GM19438 (cell line): Measurements from ENCODE around the gene FAM78B.

Source experiments
- ATAC-seq: cut with Tn5 transposase; IDR thresholded peaks from one replicate; pipeline ENCODE4 v1.9.1; 2021; ENCODE audit warnings: low read depth; ENCODE audit not compliant: unreplicated experiment

FAM78B gene

DNA sequence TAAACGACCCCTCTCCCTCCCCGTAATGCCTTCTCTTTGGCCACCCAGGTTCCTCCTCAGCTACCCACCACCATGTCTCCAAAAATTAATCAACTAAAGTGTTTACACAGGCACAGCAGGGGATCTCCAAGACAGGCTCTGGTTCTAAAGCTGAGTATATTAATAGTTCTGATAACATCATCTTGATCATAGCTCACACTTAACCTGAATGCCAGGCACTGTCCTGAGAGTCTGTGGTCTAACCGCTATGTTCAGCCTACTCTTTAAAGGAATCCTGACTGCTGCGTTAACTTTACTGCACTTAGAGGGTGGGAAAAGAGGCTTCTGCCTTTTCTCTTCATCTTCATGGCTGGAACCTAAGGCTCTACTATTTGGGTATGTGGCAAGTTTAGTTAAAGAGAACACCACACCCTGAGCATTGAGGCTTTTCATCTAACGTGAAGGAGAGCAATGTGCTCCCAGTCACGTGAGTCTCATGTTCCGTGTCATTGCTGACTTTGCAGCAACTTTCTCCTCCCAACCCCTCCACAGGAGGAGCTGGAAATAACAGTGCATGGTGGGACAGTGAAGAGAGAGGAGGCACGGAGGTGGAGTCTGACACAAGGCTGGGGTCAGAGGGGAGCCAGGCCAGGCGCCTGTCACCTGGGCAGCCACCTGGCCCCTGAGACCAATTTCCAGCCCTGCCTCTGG lies 86.4 kb downstream of the FAM78B start:
- ATAC-seq = no peak

DNA sequence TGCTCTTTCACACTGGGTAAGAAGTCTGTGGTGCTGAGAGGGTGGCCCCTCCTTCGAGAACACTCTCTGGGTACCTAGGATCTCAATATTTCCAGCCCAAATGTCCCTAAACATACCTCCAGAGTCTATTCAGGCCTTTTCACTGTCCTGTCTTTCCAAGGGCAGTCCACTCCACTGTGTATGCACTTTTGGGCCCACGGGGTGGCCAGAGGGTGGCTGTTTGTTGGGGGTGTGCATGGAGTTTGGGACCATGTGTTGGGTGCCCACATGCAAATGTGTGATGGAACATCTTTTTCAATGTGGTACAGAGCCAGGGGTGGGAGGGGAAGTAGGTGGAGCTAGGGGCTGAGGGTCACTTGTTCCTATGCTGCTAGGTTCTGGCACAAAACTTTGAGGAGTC lies 87.5 kb downstream of the FAM78B start:
- no peak for ATAC-seq

DNA sequence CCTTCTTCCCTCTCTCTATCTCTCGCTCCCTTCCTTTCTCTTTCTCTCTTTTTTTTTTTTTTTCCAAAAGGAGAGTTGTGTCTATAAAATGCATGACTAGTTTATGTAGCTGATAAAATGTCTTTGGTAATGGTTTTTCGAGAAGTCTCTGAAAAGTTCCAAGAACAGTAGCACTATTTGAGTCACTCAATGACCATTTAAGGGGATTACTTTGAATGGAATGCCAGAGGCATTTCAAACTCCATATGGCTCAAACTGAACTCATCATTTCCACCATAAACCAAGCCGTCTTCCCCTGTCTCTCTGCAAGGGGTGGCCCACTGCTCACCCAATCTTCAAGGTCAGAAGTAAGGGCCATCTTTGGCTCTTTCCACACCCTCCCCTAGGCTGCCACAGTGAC lies 93.3 kb downstream of the FAM78B start:
- ATAC-seq = no peak

DNA sequence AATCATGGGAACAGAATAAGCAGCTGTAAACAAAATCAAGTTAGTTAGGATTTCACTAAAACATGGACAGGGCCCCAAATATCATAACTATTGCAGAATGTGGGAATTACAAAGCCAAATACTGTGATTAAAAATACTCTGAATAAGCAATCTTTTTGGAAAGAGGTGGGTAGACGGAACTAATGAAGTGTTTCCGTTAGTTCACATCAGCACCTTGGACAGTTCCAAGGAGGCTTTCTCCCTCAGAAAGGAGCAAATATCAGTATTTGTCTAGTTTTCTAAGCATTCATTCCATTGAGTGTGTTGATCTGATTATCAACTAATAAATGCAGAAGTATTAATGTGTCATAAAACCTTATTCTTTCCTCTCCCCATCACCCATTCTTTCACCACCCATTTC lies 97.4 kb downstream of the FAM78B start:
- ATAC-seq = no peak

DNA sequence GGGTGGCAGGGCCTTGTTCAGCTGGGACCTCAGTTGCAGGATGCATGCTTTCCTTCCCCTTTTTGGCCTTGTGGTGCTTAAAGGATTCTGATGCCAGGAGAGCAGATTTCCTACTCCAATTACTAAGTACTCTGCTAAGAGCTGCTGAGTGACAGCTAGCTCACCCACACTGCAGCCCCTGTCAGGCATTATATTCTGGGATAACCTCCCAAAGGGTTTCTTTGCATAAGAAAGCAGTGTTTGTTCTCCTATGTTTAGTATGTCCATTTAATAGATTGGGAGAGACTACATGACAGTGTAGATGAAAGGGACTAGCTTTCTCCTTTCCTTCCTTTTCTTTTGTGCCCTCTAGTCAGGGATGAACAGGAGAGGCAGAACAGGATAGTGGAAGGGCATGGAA lies 100.7 kb downstream of the FAM78B start:
- no peak for ATAC-seq

DNA sequence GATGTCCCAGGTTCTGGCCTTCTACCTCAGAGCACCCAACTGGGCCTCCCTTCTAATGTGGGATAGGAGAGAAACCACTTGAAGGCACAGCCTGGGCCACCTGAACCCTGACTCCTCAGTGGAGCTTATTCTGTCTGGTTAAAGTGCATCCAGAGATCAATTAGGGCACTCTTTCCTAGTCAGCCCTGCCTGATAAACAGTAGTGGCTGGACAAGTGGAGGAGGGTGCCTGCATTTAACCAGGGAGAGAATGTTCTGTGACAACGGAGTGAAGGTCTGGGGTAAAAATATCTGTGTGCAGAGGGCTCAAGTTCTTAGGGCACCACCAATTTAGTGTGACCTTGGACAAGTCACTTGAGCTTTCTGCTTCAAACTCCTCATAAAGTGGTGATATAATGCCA lies 101.8 kb downstream of the FAM78B start:
- no peak for ATAC-seq

DNA sequence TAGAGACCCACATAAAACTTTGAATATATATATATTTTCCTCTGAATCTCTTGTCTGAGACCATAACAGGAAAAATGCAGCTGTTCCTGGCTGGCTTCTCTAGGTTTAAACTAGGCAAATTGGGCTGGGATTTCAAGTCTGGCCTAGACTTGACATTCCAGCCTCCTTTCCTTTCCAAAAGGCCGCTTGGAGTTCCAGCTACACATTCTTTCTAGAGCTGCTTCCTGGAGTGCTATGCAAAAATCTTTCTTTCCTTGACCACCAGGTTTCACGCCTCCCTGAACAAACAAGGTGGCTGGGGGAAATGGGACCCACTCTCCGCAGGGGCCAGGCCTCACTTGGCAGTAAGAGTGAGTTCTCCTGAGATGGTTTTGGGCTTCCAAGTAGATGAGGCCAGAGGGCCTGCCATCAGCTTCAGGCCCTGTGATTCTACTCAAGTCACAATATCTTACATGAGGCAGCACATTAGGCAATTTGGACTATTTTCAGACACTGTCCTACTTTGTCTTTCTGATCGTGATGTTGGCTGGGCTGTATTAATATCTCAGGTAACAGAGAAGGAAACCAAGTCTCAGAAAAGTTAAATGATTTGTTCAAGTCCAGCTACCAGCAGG lies 102.4 kb downstream of the FAM78B start:
- ATAC-seq = no peak

DNA sequence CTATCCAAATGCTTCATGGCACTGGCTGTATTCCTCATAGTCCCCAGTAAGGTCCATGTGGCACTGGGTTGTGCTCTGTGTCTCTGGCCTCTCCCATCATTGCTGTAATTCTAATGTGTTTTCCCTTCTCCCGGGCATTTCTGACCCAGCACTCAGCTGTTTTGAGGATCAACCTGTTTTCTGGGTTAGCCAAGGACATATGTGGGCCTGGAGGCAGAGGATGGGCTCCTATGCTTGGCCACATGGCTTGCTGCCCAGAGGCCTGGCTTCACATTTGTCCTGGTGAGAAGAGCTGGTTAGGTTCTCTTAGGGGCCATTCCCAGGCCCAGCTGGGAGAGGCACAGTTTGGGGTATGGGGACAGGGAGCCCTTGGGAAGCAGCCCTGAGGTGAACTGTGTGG lies 103.1 kb downstream of the FAM78B start:
- no peak for ATAC-seq

DNA sequence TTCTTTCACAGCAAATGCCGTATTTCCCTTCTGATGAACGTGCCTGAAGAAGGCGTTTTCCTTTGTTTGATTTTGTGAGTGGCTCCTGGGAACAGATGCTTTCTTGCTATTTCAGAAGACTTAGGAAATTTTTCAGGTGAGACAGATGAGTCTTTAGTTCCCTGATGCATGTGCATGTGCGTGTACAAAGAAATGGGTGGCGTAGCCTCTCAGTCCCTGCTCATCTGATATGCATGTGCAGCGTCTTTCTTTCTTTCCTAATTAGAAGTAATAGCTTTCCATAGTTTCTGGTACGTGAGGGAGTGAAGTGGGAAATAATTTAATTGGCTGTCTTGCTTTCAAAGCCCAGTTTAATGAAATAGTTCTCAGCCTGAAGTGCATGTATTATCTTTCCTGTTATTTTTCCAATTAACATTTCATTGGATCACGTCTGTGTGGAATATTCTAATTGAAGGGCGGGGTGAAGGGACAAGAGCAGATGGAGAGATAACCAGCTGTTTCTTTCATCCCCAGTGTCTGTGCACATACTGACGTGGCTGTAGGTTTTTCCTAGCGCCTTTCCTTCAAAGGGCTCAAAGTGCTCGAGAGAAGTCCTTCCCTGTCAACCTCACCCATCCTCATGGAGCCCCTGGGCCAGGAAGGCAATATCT lies 104.3 kb downstream of the FAM78B start:
- ATAC-seq = no peak

DNA sequence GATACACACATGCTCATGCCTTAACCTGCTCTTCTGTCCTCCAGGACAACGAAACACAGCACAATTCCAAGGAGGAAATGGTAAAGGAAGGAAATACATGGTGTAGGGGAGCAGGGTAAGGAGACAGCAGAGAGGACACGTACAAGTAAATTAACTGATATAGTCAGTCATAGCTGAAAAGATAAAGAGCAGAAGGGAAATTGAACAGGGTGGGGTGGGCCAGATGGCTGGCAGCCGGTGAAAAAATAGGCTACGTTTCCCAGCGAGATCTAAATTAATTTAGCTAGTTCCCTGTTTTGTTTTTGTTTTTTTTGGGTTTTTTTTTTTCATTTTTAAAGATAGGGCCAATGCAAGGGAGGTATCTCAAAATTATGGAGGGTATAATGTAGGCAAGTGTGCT lies 109.2 kb downstream of the FAM78B start:
- ATAC-seq = no peak

DNA sequence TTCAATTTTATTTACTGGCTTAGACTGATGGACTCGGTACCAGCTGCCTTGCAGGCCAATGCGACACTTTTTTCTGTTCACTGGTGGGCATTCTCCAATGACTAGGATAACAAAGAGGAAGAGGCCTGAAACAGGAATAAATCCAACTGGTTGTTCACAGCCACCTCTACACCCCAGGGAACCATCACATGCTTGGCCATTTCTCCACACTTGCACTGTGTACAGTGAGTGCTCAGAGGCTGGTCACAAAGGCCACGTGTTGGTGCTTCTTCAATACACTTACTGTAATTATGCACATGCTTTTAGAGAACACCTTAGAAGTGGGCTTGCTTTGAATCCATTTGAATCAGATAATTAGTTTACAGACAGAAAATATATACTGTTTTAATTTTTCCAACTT lies 113.4 kb downstream of the FAM78B start:
- ATAC-seq = no peak

DNA sequence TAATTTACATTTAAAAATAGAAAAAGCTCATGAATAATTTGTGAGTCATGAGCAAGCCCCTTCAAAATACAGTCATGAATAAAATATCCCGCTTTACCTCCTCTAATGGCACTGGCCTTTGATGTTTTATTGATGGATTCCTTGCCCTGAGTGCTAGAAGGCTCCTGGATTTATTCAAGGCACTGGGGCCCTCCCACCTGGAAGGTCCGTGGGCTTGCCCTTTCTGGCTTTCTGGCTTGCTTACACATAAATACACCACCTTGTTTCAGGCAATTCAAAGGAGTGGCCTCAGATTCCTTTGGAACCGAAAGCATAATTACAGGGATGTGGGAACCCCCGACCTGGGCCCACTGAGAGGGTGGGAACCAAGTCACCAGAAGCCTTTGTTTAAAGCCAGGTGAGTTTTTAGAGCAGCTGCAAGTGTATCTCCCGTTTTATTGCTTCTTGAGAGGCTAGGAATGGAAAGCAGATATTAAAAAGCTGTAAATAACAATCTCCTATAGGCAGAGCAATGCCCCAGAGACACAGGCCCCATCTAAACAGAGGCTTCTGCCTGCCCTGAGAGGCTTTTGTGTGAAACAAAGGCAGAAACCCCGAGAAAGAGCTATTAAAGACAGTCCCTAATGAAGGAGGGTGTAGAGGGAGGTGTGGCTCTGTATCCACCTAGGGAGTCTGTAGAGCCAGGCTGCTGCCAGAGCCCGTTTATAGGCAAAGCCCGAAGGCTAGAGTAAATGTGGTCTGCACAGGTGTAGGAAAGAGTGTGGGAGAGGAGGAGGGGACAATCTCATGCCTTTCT lies 126.4 kb downstream of the FAM78B start:
- no peak for ATAC-seq

DNA sequence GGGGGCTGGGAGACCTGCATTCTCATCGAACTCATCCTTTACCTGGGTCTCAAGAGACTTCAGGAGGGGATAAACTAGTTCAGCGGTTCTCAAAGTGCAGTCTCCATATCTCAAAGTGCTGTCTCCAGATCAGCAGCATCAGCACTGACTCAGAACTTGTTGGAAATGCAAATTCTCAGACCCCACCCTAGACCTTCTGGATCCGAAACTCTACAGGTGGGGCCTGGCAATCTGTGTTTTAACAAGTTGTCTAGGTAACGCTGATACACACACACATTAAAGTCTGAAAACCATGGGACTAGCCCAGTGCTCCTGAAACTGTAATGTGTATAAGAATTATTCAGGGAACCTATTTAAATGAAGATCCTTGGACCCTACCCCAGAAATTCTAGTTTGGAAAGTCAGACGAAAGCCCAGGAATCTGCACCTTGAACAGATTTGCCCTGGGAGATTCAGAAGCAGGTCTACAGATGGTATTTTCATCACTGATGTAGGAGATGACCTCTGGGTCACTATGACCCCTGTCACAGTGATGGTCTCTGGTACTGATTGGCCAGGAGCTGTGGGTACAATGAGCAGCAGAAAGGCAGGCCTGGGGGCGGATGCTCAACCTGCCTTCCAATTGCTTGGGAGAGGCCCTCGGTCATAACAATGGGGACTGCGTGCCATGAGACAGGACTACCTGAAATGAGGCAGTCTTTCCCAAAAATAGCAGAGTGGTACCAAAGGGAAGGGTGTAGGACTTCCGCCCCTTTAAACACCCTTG lies 127.2 kb downstream of the FAM78B start:
- ATAC-seq = no peak

DNA sequence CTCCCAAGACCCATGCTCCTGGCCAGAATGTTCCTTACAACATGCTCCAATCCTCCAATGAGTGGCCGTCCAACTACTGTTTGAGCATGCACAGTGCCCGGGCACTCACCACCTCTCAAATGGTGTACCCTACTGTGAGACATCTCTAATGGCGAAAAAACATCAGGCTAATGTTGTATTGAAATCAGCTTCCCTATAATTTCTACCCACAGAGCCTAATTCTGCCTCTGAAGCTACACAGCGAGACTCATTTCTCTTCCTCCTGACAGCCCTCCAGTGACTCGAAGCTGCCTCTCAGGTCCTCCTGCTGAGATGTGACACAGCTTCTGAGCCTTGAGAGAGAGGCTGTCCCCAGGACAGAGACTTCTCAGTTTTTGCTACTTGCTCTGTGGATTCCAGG lies 130.7 kb downstream of the FAM78B start:
- no peak for ATAC-seq

DNA sequence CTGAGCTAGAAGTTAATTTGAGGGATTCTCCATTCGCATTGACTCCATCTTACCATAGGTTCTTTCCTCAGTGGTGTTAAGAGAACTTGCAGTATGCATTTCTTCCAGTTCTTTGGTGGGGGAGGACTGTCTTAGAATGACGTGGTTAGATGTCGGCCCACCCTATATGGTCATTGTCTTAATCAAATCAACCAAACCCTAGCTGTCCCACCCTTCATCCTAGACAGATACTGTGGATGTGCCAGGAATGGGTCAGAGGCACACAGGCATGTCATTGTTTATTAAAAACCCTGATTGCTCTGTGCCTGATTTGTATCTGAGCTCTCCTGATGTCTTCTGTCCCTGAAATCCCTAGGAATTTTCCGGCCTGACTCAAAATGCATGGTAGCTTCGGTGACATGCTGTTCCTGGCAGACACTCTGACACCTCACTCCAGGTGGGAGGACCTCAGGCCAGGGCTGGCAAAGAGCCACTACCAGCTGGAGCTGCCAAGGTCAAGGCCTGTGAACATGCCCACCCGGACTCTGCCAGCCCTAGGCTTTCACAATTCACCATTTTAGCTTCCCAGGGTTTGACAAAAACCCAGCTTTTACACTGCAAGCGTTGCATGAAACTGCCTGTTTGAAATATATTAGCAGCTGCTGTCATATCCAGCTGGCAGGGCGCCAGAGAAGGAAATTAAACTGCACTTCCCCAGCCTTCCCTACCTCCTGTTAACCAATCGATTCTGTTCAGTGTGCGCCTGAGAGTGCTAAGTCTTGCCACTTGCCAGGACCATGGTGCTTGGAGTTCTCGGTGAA lies 134.0 kb downstream of the FAM78B start:
- no peak for ATAC-seq

DNA sequence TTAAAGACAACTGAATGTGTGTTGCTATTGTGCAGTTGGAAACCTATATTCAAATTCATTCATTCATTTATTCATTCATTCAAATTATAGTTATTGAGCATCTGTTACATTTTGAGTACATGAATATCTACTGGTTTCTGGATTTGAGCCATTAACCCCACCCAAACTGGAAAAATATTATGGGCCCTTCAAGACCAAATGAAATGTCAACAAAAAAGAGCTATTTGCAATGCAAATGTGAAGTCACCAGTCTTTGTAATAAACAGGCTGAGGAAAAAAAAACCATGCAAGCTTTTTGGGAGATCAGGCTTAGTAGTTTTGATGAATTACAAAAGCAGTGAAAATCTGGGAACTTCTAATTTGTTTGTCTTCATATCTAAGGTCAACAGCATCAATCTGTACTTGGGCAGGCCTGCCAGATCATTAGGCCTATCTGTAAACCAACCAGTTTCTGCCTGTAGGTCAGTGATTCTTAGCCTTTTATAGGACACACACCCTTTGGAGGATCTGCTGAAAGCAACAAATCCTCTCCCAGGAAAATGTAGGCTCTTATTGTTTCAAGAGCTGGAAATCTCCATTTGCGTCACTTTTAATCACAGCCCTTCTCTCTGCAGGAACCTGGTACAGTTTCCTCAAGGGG lies 134.7 kb downstream of the FAM78B start:
- no peak for ATAC-seq

DNA sequence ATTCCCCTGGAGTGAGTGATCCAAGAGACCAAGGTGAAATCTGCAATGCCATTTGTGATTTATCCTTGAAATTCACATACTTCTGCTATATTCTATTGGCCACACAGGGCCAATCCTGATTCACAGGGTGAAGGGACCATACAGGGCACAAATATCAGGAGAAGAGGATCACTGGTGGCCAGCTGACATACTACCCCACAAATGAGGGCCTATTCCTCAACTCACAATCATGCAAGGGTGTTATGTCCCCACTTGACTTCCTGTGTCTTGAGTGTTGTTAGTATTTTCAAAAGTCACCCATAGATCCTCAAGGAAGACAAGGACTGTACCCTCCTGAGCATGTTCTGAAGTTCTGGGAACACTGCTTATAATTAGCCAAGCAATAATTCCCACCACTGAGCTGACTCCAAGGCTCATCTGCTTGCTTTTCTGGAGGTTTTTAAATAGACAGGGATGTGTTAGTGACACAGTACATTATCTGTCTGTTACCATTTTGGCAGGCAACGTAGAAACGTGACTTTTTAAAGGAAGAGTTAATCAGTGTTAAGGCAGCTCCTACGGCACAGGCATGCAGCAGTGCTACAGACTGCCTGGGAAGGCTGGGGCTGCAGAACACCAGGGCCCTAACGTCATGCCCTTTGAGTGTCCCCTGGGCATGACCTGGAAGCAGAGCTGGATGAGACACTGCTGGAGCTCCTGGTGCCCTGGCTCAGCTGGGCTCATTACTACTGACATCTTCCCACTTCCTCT lies 137.4 kb downstream of the FAM78B start:
- no peak for ATAC-seq

DNA sequence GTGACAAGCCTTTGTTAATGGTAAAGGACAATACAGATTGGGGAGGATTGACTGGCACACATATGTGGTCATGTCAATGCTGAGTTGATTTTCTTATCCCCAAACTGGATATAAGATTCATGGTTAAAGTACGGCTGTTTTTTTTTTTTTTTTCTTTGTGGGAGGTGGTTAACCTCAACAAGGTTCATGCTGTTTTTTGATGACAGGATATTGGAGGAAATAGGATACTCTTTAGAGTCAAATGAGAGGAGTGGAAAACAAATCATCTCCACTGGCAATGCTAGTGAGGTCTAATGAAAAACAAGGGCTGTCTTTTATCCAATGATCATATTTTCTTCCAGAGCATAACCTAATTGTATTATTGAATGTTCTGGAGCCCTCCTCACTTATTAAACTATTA lies 140.2 kb downstream of the FAM78B start:
- ATAC-seq = no peak

DNA sequence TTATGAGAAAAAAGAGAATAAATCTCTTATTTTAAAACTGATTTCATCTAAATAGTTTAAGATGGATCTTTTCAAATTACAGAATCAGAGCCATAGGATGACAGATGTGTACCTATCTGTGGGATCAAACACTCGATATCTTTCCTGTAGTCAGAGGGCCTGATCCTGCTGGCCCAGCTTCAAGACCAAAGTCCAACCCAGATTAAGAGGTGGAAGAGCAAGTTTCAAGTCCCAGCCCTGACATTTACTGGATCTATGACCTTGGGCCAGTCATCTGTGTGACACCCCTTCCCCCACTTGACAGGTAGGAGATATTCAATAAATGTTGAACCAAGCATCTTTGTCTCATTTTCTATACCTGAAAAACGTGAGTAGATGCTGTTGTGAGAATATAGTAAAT lies 140.7 kb downstream of the FAM78B start:
- no peak for ATAC-seq
